ENCODE results near the gene NDUFA6. TPM values are rescaled to one million over a fixed set of nuclear protein-coding genes. Genes with fewer than 3 reads are reported as not detected.

The NDUFA6 gene
- total and polyA plus RNA-seq, 2 of the 13 experiments (the other 11 are each of a cell fraction or from before 2014, with no cell fraction given) = 68.5 to 87.8 TPM

DNA sequence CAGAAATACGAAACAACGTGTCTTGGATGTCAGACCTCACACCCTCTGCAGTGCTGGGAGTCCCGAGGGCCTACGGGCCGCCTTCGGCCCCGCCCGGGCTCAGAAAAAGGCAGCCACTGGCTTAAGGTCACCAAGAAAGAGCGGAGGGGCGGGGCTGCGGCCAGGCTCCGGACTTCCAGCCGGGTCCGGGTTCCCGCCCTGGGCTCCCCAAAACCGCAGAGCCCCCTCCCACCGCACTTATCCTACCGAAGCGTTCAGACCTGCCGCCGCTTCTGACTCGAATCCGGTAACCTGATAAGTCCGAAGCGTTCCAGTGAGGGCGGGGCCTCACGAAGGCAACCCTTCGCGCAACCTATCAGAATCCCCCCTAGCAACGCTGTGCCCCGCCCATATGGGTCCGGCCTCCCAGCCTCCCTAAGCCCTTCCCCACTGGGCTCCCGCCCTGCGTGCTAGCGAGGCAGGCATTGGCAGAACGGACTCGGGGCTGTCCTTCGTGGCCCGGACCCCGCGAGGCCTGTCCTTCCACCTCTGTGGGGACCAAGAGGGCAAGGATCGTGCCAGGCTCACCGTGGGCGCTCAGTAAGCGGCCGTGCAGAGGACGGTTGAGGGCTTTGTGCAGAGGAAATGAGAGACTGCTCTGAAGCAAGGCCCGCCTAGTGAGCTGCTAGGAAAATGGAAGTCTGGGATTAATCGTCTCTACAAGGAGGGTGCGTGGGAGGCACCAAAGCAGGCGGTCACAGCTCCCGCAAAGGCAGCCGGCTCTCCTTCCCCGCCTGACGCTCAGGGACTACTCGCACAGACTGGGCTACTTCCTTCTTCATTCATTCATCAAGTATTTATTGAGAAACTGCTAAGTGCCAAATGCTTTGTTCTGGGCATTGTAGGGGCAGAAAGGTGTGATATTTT lies 19.8 kb downstream of the NDUFA6 start, which contains the start of gene NAGA (continued):
- peak; percentile 58; the same call in 1 of the 2 replicates for TF ChIP-seq ZNF441 (CRISPR knock-in tag; IDR thresholded peaks at IDR 0.05; ENCODE audit: borderline replicate concordance)
- no peak for TF ChIP-seq SRSF9 (IDR thresholded peaks at IDR 0.05; ENCODE audit: borderline replicate concordance, insufficient read depth, low read depth, low read length, poor library complexity, severe bottlenecking)
- TF ChIP-seq RCOR2 (CRISPR knock-in tag; IDR thresholded peaks at IDR 0.05) = 0 out of 2 replicates have a peak, but pooled peaks have one; percentile 35
- TF ChIP-seq CSRNP1 (CRISPR knock-in tag; IDR thresholded peaks at IDR 0.05) = peak; percentile 99
- TF ChIP-seq GLI4 (CRISPR knock-in tag; IDR thresholded peaks at IDR 0.05; ENCODE audit: borderline replicate concordance) = peak; percentile 78; the same call in 1 of the 2 replicates
- TF ChIP-seq ZNF333 (CRISPR knock-in tag; IDR thresholded peaks at IDR 0.05; ENCODE audit: borderline replicate concordance) = no peak
- TF ChIP-seq TOPORS (CRISPR knock-in tag; IDR thresholded peaks at IDR 0.05) = peak; percentile 92
- TF ChIP-seq ZNF510 (CRISPR knock-in tag; IDR thresholded peaks at IDR 0.05; ENCODE audit: low read depth) = no peak
- TF ChIP-seq YEATS4 (CRISPR knock-in tag; IDR thresholded peaks at IDR 0.05; ENCODE audit: borderline replicate concordance) = peak; percentile 77; the same call in 1 of the 2 replicates
- no peak for TF ChIP-seq ZNF205 (CRISPR knock-in tag; IDR thresholded peaks at IDR 0.05)
- peak; percentile 75 for TF ChIP-seq KMT2B (CRISPR knock-in tag; IDR thresholded peaks at IDR 0.05)
- no peak for TF ChIP-seq ZNF713 (CRISPR knock-in tag; IDR thresholded peaks at IDR 0.05)
- peak; percentile 74 for TF ChIP-seq ZFP37 (CRISPR knock-in tag; IDR thresholded peaks at IDR 0.05; ENCODE audit: borderline replicate concordance)
- TF ChIP-seq YEATS2 (CRISPR knock-in tag; IDR thresholded peaks at IDR 0.05; ENCODE audit: borderline replicate concordance) = peak; percentile 80; the same call in 1 of the 2 replicates
- TF ChIP-seq ZNF646 (CRISPR knock-in tag; IDR thresholded peaks at IDR 0.05) = no peak
- TF ChIP-seq ZNF512 (CRISPR knock-in tag; IDR thresholded peaks at IDR 0.05) = no peak
- peak; percentile 78; the same call in 1 of the 2 replicates for TF ChIP-seq ZBTB3 (CRISPR knock-in tag; IDR thresholded peaks at IDR 0.05; ENCODE audit: borderline replicate concordance, low read depth)
- TF ChIP-seq ARNT2 (CRISPR knock-in tag; IDR thresholded peaks at IDR 0.05; ENCODE audit: low read depth) = peak; percentile 42; the same call in 1 of the 2 replicates
- TF ChIP-seq NFRKB (IDR thresholded peaks at IDR 0.05) = no peak

Measured in HepG2 (cell line).